PC-3 (cell line): ENCODE data around the gene NRAP.

Experiments
- EZH2 ChIP-seq: fragments of 300-600 bp; sonication (generic); IDR thresholded peaks from one replicate; pipeline ENCODE4 v1.6.1; 2017; ENCODE audit warnings: antibody characterized with exemption, mild to moderate bottlenecking, low read length; ENCODE audit not compliant: unreplicated experiment
- EZH2phosphoT487 ChIP-seq: fragments of 300-600 bp; sonication (generic); IDR thresholded peaks from 2 replicates; pipeline ENCODE4 v1.6.1; 2018; ENCODE audit warnings: mild to moderate bottlenecking, antibody characterized with exemption, low read length, borderline replicate concordance
- TF ChIP-seq, protein P1 (sequence below): fragments of 300-600 bp; sonication (generic); conservative IDR thresholded peaks from 2 replicates; pipeline ENCODE4 v1.5.1; 2017; ENCODE audit warnings: antibody characterized with exemption, low read depth, mild to moderate bottlenecking, low read length

DNA sequence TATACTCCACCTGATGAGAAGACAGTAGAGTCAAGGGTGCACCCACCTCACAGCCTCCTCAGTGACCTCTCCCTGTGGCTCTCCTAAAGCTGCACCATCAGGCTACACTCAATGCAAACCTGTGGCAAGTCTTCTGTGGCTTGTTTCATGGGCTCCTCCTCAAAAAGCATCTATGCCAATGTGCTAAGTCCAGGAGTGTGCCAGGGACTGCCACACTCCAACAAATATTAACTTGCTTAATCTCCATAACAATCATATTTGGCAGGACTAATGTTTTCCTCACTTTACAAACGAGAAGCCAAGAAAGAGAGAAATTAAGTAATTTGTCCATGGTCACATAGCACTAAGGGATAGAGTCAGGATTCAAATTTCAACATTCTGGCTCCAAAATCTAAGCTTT, 11.9 kb downstream of the NRAP start:
- TF ChIP-seq, protein P1, sequence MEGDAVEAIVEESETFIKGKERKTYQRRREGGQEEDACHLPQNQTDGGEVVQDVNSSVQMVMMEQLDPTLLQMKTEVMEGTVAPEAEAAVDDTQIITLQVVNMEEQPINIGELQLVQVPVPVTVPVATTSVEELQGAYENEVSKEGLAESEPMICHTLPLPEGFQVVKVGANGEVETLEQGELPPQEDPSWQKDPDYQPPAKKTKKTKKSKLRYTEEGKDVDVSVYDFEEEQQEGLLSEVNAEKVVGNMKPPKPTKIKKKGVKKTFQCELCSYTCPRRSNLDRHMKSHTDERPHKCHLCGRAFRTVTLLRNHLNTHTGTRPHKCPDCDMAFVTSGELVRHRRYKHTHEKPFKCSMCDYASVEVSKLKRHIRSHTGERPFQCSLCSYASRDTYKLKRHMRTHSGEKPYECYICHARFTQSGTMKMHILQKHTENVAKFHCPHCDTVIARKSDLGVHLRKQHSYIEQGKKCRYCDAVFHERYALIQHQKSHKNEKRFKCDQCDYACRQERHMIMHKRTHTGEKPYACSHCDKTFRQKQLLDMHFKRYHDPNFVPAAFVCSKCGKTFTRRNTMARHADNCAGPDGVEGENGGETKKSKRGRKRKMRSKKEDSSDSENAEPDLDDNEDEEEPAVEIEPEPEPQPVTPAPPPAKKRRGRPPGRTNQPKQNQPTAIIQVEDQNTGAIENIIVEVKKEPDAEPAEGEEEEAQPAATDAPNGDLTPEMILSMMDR, result no peak
- TF ChIP-seq EZH2 (no peak), EZH2phosphoT487 (no peak)
